Activated CD4-positive, alpha-beta memory T cell treated with anti-CD3 and anti-CD28 coated beads, Interleukin-2, amount 10 ng/mL, durations not matched to agents 7 days and 5 days (primary cell): Measurements from ENCODE around the gene IL22RA2. TPM values are rescaled to one million over a fixed set of nuclear protein-coding genes. Genes with fewer than 3 reads are reported as not detected.
"Not testable (repeated sequence)": the region's sequence is repeated elsewhere in the genome, so short reads cannot be mapped to it uniquely, and the experiment has no call there.

ENCODE experiments used
- CTCF ChIA-PET: fragments of 350-600 bp; sonication (Branson Sonifier 250); formaldehyde crosslinking; loops from one replicate; lab custom pipeline; 2021; ENCODE audit warnings: antibody characterized with exemption, inconsistent platforms; lab: Charles Lee
- POLR2A ChIA-PET: fragments of 350-600 bp; sonication (Branson Sonifier 250); formaldehyde crosslinking; loops from one replicate; lab custom pipeline; 2021; ENCODE audit warnings: antibody characterized with exemption; lab: Charles Lee
- DNase-seq: peaks from one replicate; pipeline ENCODE4 v3.0.0-alpha.2; 2020
- H3K27ac Mint-ChIP-seq: one replicate; pipeline ENCODE4 v1.8.0; 2021; ENCODE audit warnings: mild to moderate bottlenecking, mixed read lengths
- H3K27me3 Mint-ChIP-seq: one replicate; pipeline ENCODE4 v1.8.0; 2021; ENCODE audit warnings: mixed read lengths
- H3K36me3 Mint-ChIP-seq: one replicate; pipeline ENCODE4 v1.8.0; 2021; ENCODE audit warnings: low read depth, mixed read lengths
- H3K4me1 Mint-ChIP-seq: one replicate; pipeline ENCODE4 v1.8.0; 2021; ENCODE audit warnings: mixed read lengths
- H3K4me3 Mint-ChIP-seq: one replicate; pipeline ENCODE4 v1.8.0; 2021; ENCODE audit warnings: mild to moderate bottlenecking, mixed read lengths
- H3K9me3 Mint-ChIP-seq: one replicate; pipeline ENCODE4 v1.8.0; 2021; ENCODE audit warnings: mixed read lengths
- total RNA-seq, 2 experiments: library from RNA; stranded (reverse); gene quantifications; one replicate each; pipeline ENCODE4 v1.2.3, GENCODE V29; 2021

The IL22RA2 gene
- total RNA-seq, 2 experiments from 2014 or later = not detected

DNA sequence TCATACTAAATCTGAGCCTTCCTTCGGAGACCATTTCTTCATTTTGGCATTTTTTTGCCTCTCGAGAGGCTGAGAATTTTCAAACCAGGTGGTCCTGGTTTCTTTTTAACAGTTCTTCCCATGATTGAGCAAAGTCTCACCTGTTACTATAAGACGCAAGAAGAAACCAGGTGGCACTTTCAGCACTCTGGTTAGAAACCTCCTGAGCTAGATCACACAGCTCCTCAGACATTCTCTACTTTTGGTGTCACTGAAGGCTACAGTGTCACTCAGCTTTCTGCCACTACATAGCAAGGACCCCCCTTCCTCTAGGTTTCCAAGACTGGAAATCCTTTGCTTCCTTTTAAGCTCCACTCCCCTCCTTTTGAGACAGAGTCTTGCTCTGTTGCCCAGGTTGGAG lies 38.5 kb upstream of the IL22RA2 start:
- ChIA-PET CTCF (no interaction called here), POLR2A (no interaction called here)
- Mint-ChIP-seq H3K4me3 (no peak overlapping the region), H3K36me3 (peaks cover 66% of the 10 kb centered on the region), H3K27me3 (no peaks in the 10 kb centered on the region), H3K4me1 (peaks cover 26% of the 10 kb centered on the region), H3K9me3 (peaks cover 19% of the 10 kb centered on the region), H3K27ac (no peak overlapping the region)
- DNase-seq = no peak

GRCh38 chr6:137210903-137211302 lies 37.5 kb upstream of the IL22RA2 start:
- H3K36me3 Mint-ChIP-seq = peaks cover 66% of the 10 kb centered on the region
- peaks cover 19% of the 10 kb centered on the region for H3K9me3 Mint-ChIP-seq
- no peak for DNase-seq
- H3K4me1 Mint-ChIP-seq = peaks cover 20% of the 10 kb centered on the region
- no peak overlapping the region for H3K4me3 Mint-ChIP-seq
- ChIA-PET CTCF (no interaction called here), POLR2A (no interaction called here)
- H3K27ac Mint-ChIP-seq = no peak overlapping the region
- no peaks in the 10 kb centered on the region for H3K27me3 Mint-ChIP-seq

DNA sequence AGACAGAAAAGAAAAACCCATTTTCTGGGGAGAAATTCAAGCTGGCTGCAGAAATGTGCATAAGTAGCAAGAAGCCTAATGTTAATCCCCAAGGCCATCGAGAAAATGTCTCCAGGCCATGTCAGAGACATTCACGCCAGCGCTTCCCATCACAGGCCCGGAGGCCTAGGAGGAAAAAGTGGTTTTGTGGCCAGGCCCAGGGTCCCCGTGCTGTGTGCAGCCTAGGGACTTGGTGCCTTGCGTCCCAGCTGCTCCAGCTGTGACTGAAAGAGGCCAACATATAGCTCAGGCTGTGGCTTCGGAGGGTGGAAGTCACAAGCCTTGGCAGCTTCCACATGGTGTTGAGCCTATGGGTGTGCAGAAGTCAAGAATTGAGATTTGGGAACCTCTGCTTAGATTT lies 34.8 kb upstream of the IL22RA2 start:
- H3K9me3 Mint-ChIP-seq = peaks cover 19% of the 10 kb centered on the region
- POLR2A ChIA-PET = no interaction called here
- no peak overlapping the region for H3K27ac Mint-ChIP-seq
- peaks cover 5% of the 10 kb centered on the region for H3K4me1 Mint-ChIP-seq
- H3K27me3 Mint-ChIP-seq = no peaks in the 10 kb centered on the region
- CTCF ChIA-PET = no interaction called here
- H3K4me3 Mint-ChIP-seq = no peak overlapping the region
- H3K36me3 Mint-ChIP-seq = peaks cover 72% of the 10 kb centered on the region
- no peak for DNase-seq

- Mint-ChIP-seq H3K36me3 (peaks cover 74% of the 10 kb centered on the region), H3K9me3 (peaks cover 18% of the 10 kb centered on the region)
- H3K4me1 Mint-ChIP-seq, H3K4me3 Mint-ChIP-seq, H3K27me3 Mint-ChIP-seq, POLR2A ChIA-PET, CTCF ChIA-PET, DNase-seq, H3K27ac Mint-ChIP-seq: not testable (repeated sequence)
Observed at GRCh38 chr6:137207457-137207856, 34.0 kb upstream of the IL22RA2 start.

- CTCF ChIA-PET = no interaction called here
- DNase-seq = no peak
- Mint-ChIP-seq H3K4me1 (no peaks in the 10 kb centered on the region), H3K27ac (no peak overlapping the region), H3K9me3 (peaks cover 17% of the 10 kb centered on the region), H3K27me3 (no peaks in the 10 kb centered on the region), H3K36me3 (peaks cover 74% of the 10 kb centered on the region), H3K4me3 (no peak overlapping the region)
- POLR2A ChIA-PET = no interaction called here
Observed at GRCh38 chr6:137206577-137206976, 33.1 kb upstream of the IL22RA2 start.

- H3K27me3 Mint-ChIP-seq = no peaks in the 10 kb centered on the region
- ChIA-PET POLR2A (no interaction called here), CTCF (interaction anchor here (0.7 kb wide), 1 partner anchor 250 kb away, joined by 4 read pairs; no protein-coding TSS in a partner anchor)
- peaks cover 7% of the 10 kb centered on the region for H3K9me3 Mint-ChIP-seq
- DNase-seq = no peak
- H3K4me1 Mint-ChIP-seq = no peaks in the 10 kb centered on the region
- H3K36me3 Mint-ChIP-seq = peaks cover 63% of the 10 kb centered on the region
- no peak overlapping the region for H3K4me3 Mint-ChIP-seq
- no peak overlapping the region for H3K27ac Mint-ChIP-seq
Observed at GRCh38 chr6:137203256-137203655, 29.8 kb upstream of the IL22RA2 start.

- ChIA-PET POLR2A (no interaction called here), CTCF (no interaction called here)
- H3K27me3 Mint-ChIP-seq = no peaks in the 10 kb centered on the region
- H3K4me3 Mint-ChIP-seq = no peak overlapping the region
- H3K9me3 Mint-ChIP-seq = no peaks in the 10 kb centered on the region
- no peak overlapping the region for H3K27ac Mint-ChIP-seq
- DNase-seq = no peak
- peaks cover under 1% of the 10 kb centered on the region for H3K4me1 Mint-ChIP-seq
- H3K36me3 Mint-ChIP-seq = peaks cover 62% of the 10 kb centered on the region
Observed at GRCh38 chr6:137202078-137202477, 28.6 kb upstream of the IL22RA2 start.

GRCh38 chr6:137201006-137201405 lies 27.6 kb upstream of the IL22RA2 start:
- Mint-ChIP-seq H3K4me3 (no peak overlapping the region), H3K27me3 (no peaks in the 10 kb centered on the region), H3K9me3 (no peaks in the 10 kb centered on the region), H3K4me1 (peaks cover 4% of the 10 kb centered on the region), H3K36me3 (peaks cover 65% of the 10 kb centered on the region), H3K27ac (no peak overlapping the region)
- ChIA-PET POLR2A (no interaction called here), CTCF (no interaction called here)
- DNase-seq = no peak

GRCh38 chr6:137200288-137200687 lies 26.8 kb upstream of the IL22RA2 start:
- H3K27me3 Mint-ChIP-seq = no peaks in the 10 kb centered on the region
- H3K9me3 Mint-ChIP-seq = no peaks in the 10 kb centered on the region
- no peak overlapping the region for H3K4me3 Mint-ChIP-seq
- ChIA-PET CTCF (no interaction called here), POLR2A (no interaction called here)
- H3K4me1 Mint-ChIP-seq = peaks cover 5% of the 10 kb centered on the region
- no peak for DNase-seq
- H3K27ac Mint-ChIP-seq = no peak overlapping the region
- H3K36me3 Mint-ChIP-seq = peaks cover 60% of the 10 kb centered on the region

DNA sequence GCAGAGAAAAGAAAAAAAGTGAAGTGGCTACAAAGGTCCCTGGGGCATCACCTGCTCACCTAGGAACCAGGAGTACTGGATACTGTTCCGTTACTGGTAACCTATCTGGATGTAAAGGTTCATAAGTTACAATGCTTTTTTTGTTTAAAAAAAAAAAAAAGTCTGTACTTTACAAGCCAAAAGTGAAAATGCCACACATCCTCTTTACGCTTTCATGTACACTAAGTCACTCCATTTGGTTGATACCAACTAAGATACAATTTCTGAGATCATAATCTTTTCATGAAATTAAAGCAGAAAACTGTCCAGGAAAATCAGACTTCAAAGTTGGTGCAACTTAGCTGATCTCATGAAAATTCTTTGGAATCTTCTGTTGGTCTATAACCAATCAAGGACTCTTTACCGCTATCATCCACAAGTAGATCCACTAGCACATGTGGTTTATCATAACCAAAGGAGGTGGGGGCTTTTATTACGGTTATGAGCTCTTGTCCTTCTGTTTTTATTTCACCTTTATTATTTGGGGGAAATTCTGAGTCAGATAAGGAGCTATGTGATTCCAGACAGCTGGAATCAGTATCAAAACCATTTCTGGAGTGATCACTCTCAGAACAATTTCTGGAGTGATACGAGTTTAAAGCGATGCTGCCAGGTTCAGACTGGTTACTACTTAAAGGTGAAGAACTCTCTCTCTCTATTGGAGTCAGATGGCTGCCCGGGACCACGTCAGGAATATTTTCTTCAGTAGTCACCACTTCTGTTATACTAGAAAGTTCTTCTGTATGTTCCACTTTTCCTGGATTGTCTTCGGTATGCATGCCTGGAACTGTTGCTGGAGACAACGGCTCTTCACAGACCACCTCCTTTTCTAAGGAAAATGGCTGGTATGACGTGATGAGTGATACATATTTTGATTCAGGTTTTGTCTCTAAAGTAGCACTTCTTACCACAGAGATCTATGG lies 24.5 kb upstream of the IL22RA2 start:
- H3K27me3 Mint-ChIP-seq = no peaks in the 10 kb centered on the region
- POLR2A ChIA-PET = no interaction called here

DNA sequence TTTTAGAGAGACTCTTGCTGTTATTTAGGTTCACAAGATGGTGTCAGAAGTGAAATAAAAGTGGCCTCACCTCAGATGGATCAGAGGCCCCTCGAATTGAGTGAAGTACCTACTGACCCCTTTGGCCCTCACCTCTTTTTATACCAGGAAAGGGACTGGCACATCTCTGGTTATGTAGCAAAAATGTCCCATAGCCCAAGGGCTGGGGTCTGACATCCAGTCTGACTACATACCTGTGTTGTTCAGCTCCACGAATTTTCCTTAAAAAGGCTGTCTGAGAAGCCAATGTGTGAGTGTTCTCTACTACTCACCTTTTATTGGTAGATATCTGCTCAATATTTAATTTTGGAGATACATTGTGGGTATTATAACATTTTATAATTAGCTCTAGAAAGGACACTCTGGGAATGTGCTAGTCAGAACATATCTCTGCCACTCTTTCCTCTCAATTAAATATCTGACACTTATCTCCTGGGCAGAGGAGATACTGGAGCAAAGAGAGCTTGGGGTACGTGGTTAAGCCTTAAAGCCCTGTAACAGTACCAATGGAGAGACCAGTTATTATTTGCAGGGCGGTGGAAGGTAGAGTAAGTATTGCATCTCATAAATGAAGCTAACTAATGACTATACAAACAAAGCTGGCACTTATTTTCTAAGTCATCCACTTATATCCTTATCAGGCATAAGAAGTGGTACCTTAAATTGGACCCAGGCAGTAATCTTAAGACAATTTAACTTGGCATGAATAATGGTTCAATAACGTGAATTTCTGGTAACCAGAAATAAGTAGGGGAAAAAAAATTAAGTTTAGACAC lies 20.0 kb upstream of the IL22RA2 start:
- ChIA-PET POLR2A (no interaction called here), CTCF (no interaction called here)

More for the DNA sequence above, 24.5 kb upstream of the IL22RA2 start:
- Mint-ChIP-seq H3K4me3 (no peak overlapping the region), H3K27ac (no peak overlapping the region), H3K4me1 (peaks cover 5% of the 10 kb centered on the region), H3K36me3 (peaks cover 42% of the 10 kb centered on the region), H3K9me3 (no peaks in the 10 kb centered on the region)
- no peak for DNase-seq
- CTCF ChIA-PET = no interaction called here

GRCh38 chr6:137192821-137193220 lies 19.4 kb upstream of the IL22RA2 start:
- CTCF ChIA-PET = no interaction called here
- H3K36me3 Mint-ChIP-seq = peaks cover 16% of the 10 kb centered on the region
- DNase-seq = no peak
- H3K4me3 Mint-ChIP-seq = no peak overlapping the region
- H3K27me3 Mint-ChIP-seq = no peaks in the 10 kb centered on the region
- peaks cover 18% of the 10 kb centered on the region for H3K9me3 Mint-ChIP-seq
- H3K27ac Mint-ChIP-seq = no peak overlapping the region
- POLR2A ChIA-PET = no interaction called here
- H3K4me1 Mint-ChIP-seq = peaks cover 5% of the 10 kb centered on the region

More for the DNA sequence above, 20.0 kb upstream of the IL22RA2 start:
- Mint-ChIP-seq H3K36me3 (peaks cover 23% of the 10 kb centered on the region), H3K27ac (no peak overlapping the region), H3K4me3 (no peak overlapping the region), H3K9me3 (peaks cover 15% of the 10 kb centered on the region), H3K27me3 (no peaks in the 10 kb centered on the region), H3K4me1 (peaks cover 5% of the 10 kb centered on the region)
- DNase-seq = no peak

- peaks cover 11% of the 10 kb centered on the region for H3K36me3 Mint-ChIP-seq
- no peak overlapping the region for H3K4me3 Mint-ChIP-seq
- H3K9me3 Mint-ChIP-seq = peaks cover 26% of the 10 kb centered on the region
- H3K27ac Mint-ChIP-seq = no peak overlapping the region
- peaks cover 3% of the 10 kb centered on the region for H3K4me1 Mint-ChIP-seq
- no peak for DNase-seq
- CTCF ChIA-PET = no interaction called here
- POLR2A ChIA-PET = no interaction called here
- no peaks in the 10 kb centered on the region for H3K27me3 Mint-ChIP-seq
Observed at GRCh38 chr6:137191670-137192069, 18.2 kb upstream of the IL22RA2 start.
